IMR-90 (cell line): ENCODE results near the gene IL20RA. TPM values are rescaled to one million over a fixed set of nuclear protein-coding genes. Genes with fewer than 3 reads are reported as not detected.

Experiments used
- ATAC-seq: fragments of 200-7000 bp; cut with Tn5 transposase; 2 replicates; pipeline ENCODE4 v1.9.1; 2020; ENCODE audit warnings: low read depth, mild to moderate bottlenecking, moderate library complexity
- BruUV-seq: library from RNA; stranded (reverse); fragments of 400-500 nt; replicated peaks from 2 replicates; lab custom pipeline; 2021; lab: Mats Ljungman, UMichigan
- CTCF ChIA-PET: fragments of 300-600 bp; formaldehyde crosslinking; extraction: SDS; loops from one replicate; lab custom pipeline; 2021; ENCODE audit warnings: antibody characterized with exemption; lab: Yijun Ruan, JAX
- POLR2A ChIA-PET: fragments of 300-600 bp; sonication (Branson Sonifier 250); formaldehyde crosslinking; loops from one replicate; lab custom pipeline; 2022; ENCODE audit warnings: antibody characterized with exemption; ENCODE audit not compliant: unreplicated experiment; lab: Charles Lee
- DNase-seq: peaks from one replicate; pipeline ENCODE4 v3.0.0; 2013
- H2AFZ ChIP-seq: replicated peaks from 2 replicates; pipeline ENCODE3; 2013; ENCODE audit warnings: low read length, mild to moderate bottlenecking; ENCODE audit not compliant: poor library complexity
- H2AK5ac ChIP-seq: 2 replicates; pipeline ENCODE4 v1.6.1; 2013; ENCODE audit warnings: low read depth, low read length, inconsistent platforms
- H2AK9ac ChIP-seq: replicated peaks from 2 replicates; pipeline ENCODE3; 2013; ENCODE audit warnings: mild to moderate bottlenecking, low read depth, low read length, moderate library complexity; ENCODE audit not compliant: poor library complexity
- H2BK120ac ChIP-seq: 2 replicates; pipeline ENCODE4 v1.6.1; 2013; ENCODE audit warnings: low read depth, low read length, inconsistent platforms
- H2BK15ac ChIP-seq: 3 replicates; pipeline ENCODE4 v1.6.1; 2013; ENCODE audit warnings: low read depth, low read length, inconsistent platforms
- H2BK20ac ChIP-seq: 2 replicates; pipeline ENCODE4 v1.6.1; 2013; ENCODE audit warnings: low read depth, mild to moderate bottlenecking, inconsistent platforms, low read length, moderate library complexity
- H2BK5ac ChIP-seq: 2 replicates; pipeline ENCODE4 v1.6.1; 2013; ENCODE audit warnings: mild to moderate bottlenecking, low read depth, low read length, inconsistent platforms; ENCODE audit not compliant: poor library complexity, severe bottlenecking
- H3K14ac ChIP-seq: replicated peaks from 2 replicates; pipeline ENCODE4 v1.6.1; 2013; ENCODE audit warnings: low read depth, low read length, inconsistent platforms
- H3K18ac ChIP-seq: 2 replicates; pipeline ENCODE4 v1.6.1; 2013; ENCODE audit warnings: low read depth, low read length, control low read depth
- H3K23ac ChIP-seq: 2 replicates; pipeline ENCODE4 v1.6.1; 2013; ENCODE audit warnings: low read depth, low read length, inconsistent platforms
- H3K27ac ChIP-seq: 2 replicates; pipeline ENCODE4 v1.5.1; 2013; ENCODE audit warnings: mild to moderate bottlenecking, control low read depth, low read length; ENCODE audit not compliant: insufficient read depth
- H3K27me3 ChIP-seq: 2 replicates; pipeline ENCODE4 v1.6.1; 2013; ENCODE audit warnings: low read length; ENCODE audit not compliant: control insufficient read depth, insufficient read depth
- H3K36me3 ChIP-seq: 2 replicates; pipeline ENCODE4 v1.6.1; 2013; ENCODE audit warnings: low read length, mixed read lengths; ENCODE audit not compliant: control insufficient read depth, insufficient read depth
- H3K4ac ChIP-seq: 2 replicates; pipeline ENCODE4 v1.6.1; 2013; ENCODE audit warnings: low read depth, low read length, inconsistent platforms
- H3K4me1 ChIP-seq: 2 replicates; pipeline ENCODE4 v1.6.1; 2013; ENCODE audit warnings: low read length, mixed read lengths; ENCODE audit not compliant: control insufficient read depth, insufficient read depth
- H3K4me2 ChIP-seq: 2 replicates; pipeline ENCODE4 v1.6.1; 2013; ENCODE audit warnings: low read depth, mild to moderate bottlenecking, control low read depth, low read length, moderate library complexity
- H3K4me3 ChIP-seq: 2 replicates; pipeline ENCODE4 v1.5.1; 2013; ENCODE audit warnings: low read depth, mild to moderate bottlenecking, control low read depth, low read length, moderate library complexity; ENCODE audit not compliant: insufficient read depth
- H3K56ac ChIP-seq: 2 replicates; pipeline ENCODE4 v1.6.1; 2013; ENCODE audit warnings: low read length, inconsistent platforms; ENCODE audit not compliant: insufficient read depth; ENCODE audit errors: extremely low read depth
- H3K79me1 ChIP-seq, 2 experiments: 2 replicates each; pipeline ENCODE4 v1.6.1; 2013; ENCODE audit warnings: low read length in 2 of 2, inconsistent platforms in 1 of 2, low read depth in 1 of 2
- H3K9ac ChIP-seq: 2 replicates; pipeline ENCODE4 v1.6.1; 2013; ENCODE audit warnings: low read depth, low read length, control low read depth
- H3K9me1 ChIP-seq: 2 replicates; pipeline ENCODE4 v1.6.1; 2013; ENCODE audit warnings: low read length, inconsistent platforms; ENCODE audit not compliant: insufficient read depth
- H3K9me3 ChIP-seq: 2 replicates; pipeline ENCODE4 v1.6.1; 2013; ENCODE audit warnings: low read length; ENCODE audit not compliant: control insufficient read depth, insufficient read depth
- H4K20me1 ChIP-seq: 2 replicates; pipeline ENCODE4 v1.6.1; 2013; ENCODE audit warnings: low read length, inconsistent platforms; ENCODE audit not compliant: insufficient read depth
- H4K5ac ChIP-seq: 2 replicates; pipeline ENCODE4 v1.6.1; 2013; ENCODE audit warnings: mild to moderate bottlenecking, low read depth, low read length, control low read depth
- H4K8ac ChIP-seq, 2 experiments: 2 replicates each; pipeline ENCODE4 v1.6.1; 2013; ENCODE audit warnings: low read depth in 2 of 2, low read length in 2 of 2, control low read depth in 1 of 2, inconsistent platforms in 1 of 2
- H4K91ac ChIP-seq: 2 replicates; pipeline ENCODE4 v1.6.1; 2013; ENCODE audit warnings: low read depth, low read length, inconsistent platforms; ENCODE audit not compliant: insufficient read depth
- BHLHE40 ChIP-seq: fragments of 150-350 bp; IDR thresholded peaks from 2 replicates; pipeline ENCODE4 v1.6.1; 2016; ENCODE audit warnings: mild to moderate bottlenecking, low read depth, low read length
- CEBPB ChIP-seq: IDR thresholded peaks from 2 replicates; pipeline ENCODE4 v1.6.1; 2012; ENCODE audit warnings: low read depth, low read length, improper control_type of control experiment
- FOS ChIP-seq: fragments of 150-350 bp; IDR thresholded peaks from 2 replicates; pipeline ENCODE4 v1.6.1; 2016; ENCODE audit warnings: low read depth, low read length
- MAFK ChIP-seq: IDR thresholded peaks from 2 replicates; pipeline ENCODE4 v1.6.1; 2012; ENCODE audit warnings: low read depth, low read length, improper control_type of control experiment
- MAZ ChIP-seq: IDR thresholded peaks from 2 replicates; pipeline ENCODE4 v1.6.1; 2012; ENCODE audit warnings: low read depth, mild to moderate bottlenecking, low read length, improper control_type of control experiment, moderate library complexity, borderline replicate concordance
- POLR2A ChIP-seq: IDR thresholded peaks from 2 replicates; pipeline ENCODE4 v1.6.1; 2012; ENCODE audit warnings: mild to moderate bottlenecking, low read depth, low read length
- RAD21 ChIP-seq: IDR thresholded peaks from 2 replicates; pipeline ENCODE4 v1.6.1; 2012; ENCODE audit warnings: low read length, improper control_type of control experiment
- SMC3 ChIP-seq: fragments of 150-350 bp; IDR thresholded peaks from 2 replicates; pipeline ENCODE4 v1.6.1; 2016; ENCODE audit warnings: low read depth, mild to moderate bottlenecking, antibody characterized with exemption, low read length, moderate library complexity
- WGBS, 2 experiments: methylation state at CpG; one replicate each; pipeline versions ENCODE4 v1.1.5 to v1.1.7; 2013; ENCODE audit warnings: missing lambda C conversion rate in 2 of 2; ENCODE audit not compliant: insufficient read length in 1 of 2; ENCODE audit errors: extremely low coverage in 2 of 2; 5-methylcytosine and 5-hydroxymethylcytosine counted together
- dilution Hi-C: fragments of 300-500 bp; cut with HindIII; formaldehyde crosslinking; loops from one replicate; pipeline ENCODE4 v1.14.3; 2018; ENCODE audit warnings: low sequenced_read_pairs; ENCODE audit not compliant: unreplicated experiment
- in situ Hi-C: fragments of 300-500 bp; cut with MboI; formaldehyde crosslinking; loops from 3 replicates; pipeline ENCODE4 v1.14.3; 2019; ENCODE audit warnings: low sequenced_read_pairs, inconsistent platforms, mixed read lengths
- intact Hi-C: fragments of 100-400 bp; cut with micrococcal nuclease; formaldehyde crosslinking; loops from 2 replicates; pipeline ENCODE4 v1.10.0; 2022
- polyA plus RNA-seq, 3 experiments: library from polyadenylated mRNA; depleted of rRNA; stranded (reverse); fragments of >200 nt; gene quantifications; 2 replicates each; pipeline ENCODE4 v1.2.3, GENCODE V29; 2012; ENCODE audit warnings: low replicate concordance in 1 of 3
- total RNA-seq: library from RNA; depleted of rRNA; stranded (reverse); fragments of >200 nt; gene quantifications from 2 replicates; pipeline ENCODE4 v1.2.3, GENCODE V29; 2012
- TF ChIP-seq, protein P1 (sequence below): fragments of 150-350 bp; IDR thresholded peaks from 2 replicates; pipeline ENCODE4 v1.6.1; 2016; ENCODE audit warnings: low read depth, mild to moderate bottlenecking, low read length, moderate library complexity, borderline replicate concordance
- TF ChIP-seq, protein P2 (sequence below): fragments of 150-350 bp; IDR thresholded peaks from 2 replicates; pipeline ENCODE4 v1.6.1; 2017; ENCODE audit warnings: mild to moderate bottlenecking, antibody characterized with exemption, low read length, low read depth
- TF ChIP-seq, protein P3 (sequence below): conservative IDR thresholded peaks from 2 replicates; pipeline ENCODE4 v1.5.1; 2012; ENCODE audit warnings: mild to moderate bottlenecking, low read depth, low read length, improper control_type of control experiment

Gene IL20RA
- total and polyA plus RNA-seq, 2 of the 4 experiments (the other 2 are of a cell fraction) = 0.02 TPM; not detected in 1

DNA sequence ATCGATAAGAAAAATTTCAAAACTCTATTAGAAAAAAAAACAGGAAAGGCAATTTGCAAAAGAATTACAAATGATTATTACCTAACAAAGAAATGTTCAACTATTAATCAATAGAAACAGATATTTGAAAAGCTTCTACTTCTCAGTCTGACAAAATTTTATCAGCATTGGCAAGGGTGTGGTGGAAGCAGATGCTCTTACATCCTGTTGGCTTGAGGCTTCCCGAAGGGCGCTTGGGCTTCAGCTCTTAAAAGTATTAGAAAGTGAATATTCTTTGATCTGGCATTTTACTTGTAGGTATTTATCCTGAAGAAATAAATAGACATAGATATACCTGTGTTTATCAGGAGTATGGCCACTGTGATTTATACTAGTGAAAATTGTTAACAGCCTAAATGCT lies 84.0 kb downstream of the IL20RA start:
- Histone ChIP-seq H2AK9ac (no peak overlapping the region), H3K36me3 (no peaks in the 10 kb centered on the region), H3K4me2 (no peak overlapping the region), H4K8ac (no peak overlapping the region), H2BK120ac (no peak overlapping the region), H3K18ac (no peak overlapping the region), H2AK5ac (no peak overlapping the region), H3K27me3 (peaks cover 5% of the 10 kb centered on the region), H3K9me1 (no peaks in the 10 kb centered on the region), H2AFZ (no peak overlapping the region), H2BK15ac (no peak overlapping the region), H4K20me1 (no peaks in the 10 kb centered on the region), H3K9ac (no peak overlapping the region), H4K5ac (no peak overlapping the region), H3K23ac (no peak overlapping the region), H3K14ac (no peak overlapping the region), H3K27ac (no peak overlapping the region), H3K9me3 (no peaks in the 10 kb centered on the region), H3K79me1 (no peaks in the 10 kb centered on the region), H3K4me1 (peaks cover 2% of the 10 kb centered on the region; the same call in 1 of the 2 replicates), H3K56ac (no peak overlapping the region), H4K91ac (no peak overlapping the region), H3K4ac (no peak overlapping the region), H3K4me3 (no peak overlapping the region), H2BK5ac (no peak overlapping the region), H2BK20ac (no peak overlapping the region)
- dilution Hi-C loops (no loop called here), intact Hi-C loops (no loop called here), in situ Hi-C loops (no loop called here)
- POLR2A ChIA-PET = no interaction called here
- DNase-seq = no peak
- no CpG with 5 or more reads among the region's 3 CpGs for WGBS, 2 experiments
- ATAC-seq = no peak
- TF ChIP-seq, protein P1, sequence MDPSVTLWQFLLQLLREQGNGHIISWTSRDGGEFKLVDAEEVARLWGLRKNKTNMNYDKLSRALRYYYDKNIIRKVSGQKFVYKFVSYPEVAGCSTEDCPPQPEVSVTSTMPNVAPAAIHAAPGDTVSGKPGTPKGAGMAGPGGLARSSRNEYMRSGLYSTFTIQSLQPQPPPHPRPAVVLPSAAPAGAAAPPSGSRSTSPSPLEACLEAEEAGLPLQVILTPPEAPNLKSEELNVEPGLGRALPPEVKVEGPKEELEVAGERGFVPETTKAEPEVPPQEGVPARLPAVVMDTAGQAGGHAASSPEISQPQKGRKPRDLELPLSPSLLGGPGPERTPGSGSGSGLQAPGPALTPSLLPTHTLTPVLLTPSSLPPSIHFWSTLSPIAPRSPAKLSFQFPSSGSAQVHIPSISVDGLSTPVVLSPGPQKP = no peak
- TF ChIP-seq POLR2A (no peak), FOS (no peak), RAD21 (no peak), BHLHE40 (no peak), SMC3 (no peak), MAFK (no peak), CEBPB (no peak), MAZ (no peak)
- TF ChIP-seq, protein P2, sequence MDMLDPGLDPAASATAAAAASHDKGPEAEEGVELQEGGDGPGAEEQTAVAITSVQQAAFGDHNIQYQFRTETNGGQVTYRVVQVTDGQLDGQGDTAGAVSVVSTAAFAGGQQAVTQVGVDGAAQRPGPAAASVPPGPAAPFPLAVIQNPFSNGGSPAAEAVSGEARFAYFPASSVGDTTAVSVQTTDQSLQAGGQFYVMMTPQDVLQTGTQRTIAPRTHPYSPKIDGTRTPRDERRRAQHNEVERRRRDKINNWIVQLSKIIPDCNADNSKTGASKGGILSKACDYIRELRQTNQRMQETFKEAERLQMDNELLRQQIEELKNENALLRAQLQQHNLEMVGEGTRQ = no peak
- TF ChIP-seq, protein P3, sequence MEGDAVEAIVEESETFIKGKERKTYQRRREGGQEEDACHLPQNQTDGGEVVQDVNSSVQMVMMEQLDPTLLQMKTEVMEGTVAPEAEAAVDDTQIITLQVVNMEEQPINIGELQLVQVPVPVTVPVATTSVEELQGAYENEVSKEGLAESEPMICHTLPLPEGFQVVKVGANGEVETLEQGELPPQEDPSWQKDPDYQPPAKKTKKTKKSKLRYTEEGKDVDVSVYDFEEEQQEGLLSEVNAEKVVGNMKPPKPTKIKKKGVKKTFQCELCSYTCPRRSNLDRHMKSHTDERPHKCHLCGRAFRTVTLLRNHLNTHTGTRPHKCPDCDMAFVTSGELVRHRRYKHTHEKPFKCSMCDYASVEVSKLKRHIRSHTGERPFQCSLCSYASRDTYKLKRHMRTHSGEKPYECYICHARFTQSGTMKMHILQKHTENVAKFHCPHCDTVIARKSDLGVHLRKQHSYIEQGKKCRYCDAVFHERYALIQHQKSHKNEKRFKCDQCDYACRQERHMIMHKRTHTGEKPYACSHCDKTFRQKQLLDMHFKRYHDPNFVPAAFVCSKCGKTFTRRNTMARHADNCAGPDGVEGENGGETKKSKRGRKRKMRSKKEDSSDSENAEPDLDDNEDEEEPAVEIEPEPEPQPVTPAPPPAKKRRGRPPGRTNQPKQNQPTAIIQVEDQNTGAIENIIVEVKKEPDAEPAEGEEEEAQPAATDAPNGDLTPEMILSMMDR = no peak
- BruUV-seq = no TSS peak
- CTCF ChIA-PET = interaction anchor here (1.0 kb wide), 1 partner anchor 354 kb away, joined by 3 read pairs; no protein-coding TSS in a partner anchor
